ENCODE results near the gene SMIM13. TPM values are rescaled to one million over a fixed set of nuclear protein-coding genes. Genes with fewer than 3 reads are reported as not detected.
"Not testable (repeated sequence)": the region's sequence is repeated elsewhere in the genome, so short reads cannot be mapped to it uniquely, and the experiment has no call there.

Gene SMIM13
- total RNA-seq, 1 experiment from 2014 or later: 18.6 TPM

DNA sequence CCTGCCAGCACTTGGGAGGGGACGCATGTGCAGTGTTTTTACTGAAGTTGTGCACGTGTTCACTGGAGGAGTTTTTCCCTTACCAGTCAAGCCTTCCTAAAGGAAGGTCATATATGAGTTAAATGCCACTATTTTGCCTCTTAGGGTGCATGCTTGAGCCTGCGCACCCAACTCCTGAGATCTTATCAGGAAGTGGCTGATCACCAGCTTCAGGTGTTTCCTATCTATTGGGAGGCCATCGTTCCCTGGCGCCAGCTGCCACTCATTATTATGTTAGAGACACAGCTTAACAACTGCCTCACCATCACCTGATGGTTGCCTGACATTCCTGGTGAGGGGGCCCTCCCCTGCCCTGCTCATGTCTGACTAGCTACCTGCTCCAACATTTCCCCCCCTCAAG, 9.4 kb downstream of the SMIM13 start:
- peaks cover 12% of the 10 kb centered on the region for H3K9me3 ChIP-seq

GRCh38 chr6:11108726-11109125, 15.1 kb downstream of the SMIM13 start:
- DNase-seq: no peak
- Histone ChIP-seq H3K36me3 (peaks cover 14% of the 10 kb centered on the region), H3K9me3 (no peaks in the 10 kb centered on the region), H3K4me3 (no peak overlapping the region), H3K27me3 (no peaks in the 10 kb centered on the region)

More for the DNA sequence above, 9.4 kb downstream of the SMIM13 start:
- H3K4me3 ChIP-seq: no peak overlapping the region
- no peak for DNase-seq
- H3K27me3 ChIP-seq: no peaks in the 10 kb centered on the region
- peaks cover 47% of the 10 kb centered on the region for H3K36me3 ChIP-seq

GRCh38 chr6:11110921-11111768, 17.5 kb downstream of the SMIM13 start, which contains the start of gene ERVFRD-1:
Gene ERVFRD-1, minus strand, starts transcription at chr6:11111725. Its CDS starts 6,415 bp downstream, at chr6:11105310.
- Histone ChIP-seq H3K27me3 (no peaks in the 10 kb centered on the region), H3K9me3 (no peaks in the 10 kb centered on the region), H3K36me3 (peaks cover 14% of the 10 kb centered on the region), H3K4me3 (no peak within 1 kb of the TSS)
- no peak for DNase-seq

- Histone ChIP-seq H3K9me3 (no peaks in the 10 kb centered on the region), H3K27me3 (no peaks in the 10 kb centered on the region), H3K4me3 (no peak overlapping the region), H3K36me3 (peaks cover 12% of the 10 kb centered on the region)
- DNase-seq: no peak
These were observed 18.3 kb downstream of the SMIM13 start for GRCh38 chr6:11111769-11112437.

GRCh38 chr6:11113038-11113437, 19.4 kb downstream of the SMIM13 start:
- no peaks in the 10 kb centered on the region for H3K9me3 ChIP-seq
- H3K4me3 ChIP-seq: no peak overlapping the region
- no peak for DNase-seq
- no peaks in the 10 kb centered on the region for H3K27me3 ChIP-seq
- peaks cover 12% of the 10 kb centered on the region for H3K36me3 ChIP-seq

- peak; percentile 81 for DNase-seq
These were observed 22.3 kb downstream of the SMIM13 start for GRCh38 chr6:11115808-11116536.

GRCh38 chr6:11120271-11121005, 26.8 kb downstream of the SMIM13 start:
- Histone ChIP-seq H3K36me3 (peaks cover 9% of the 10 kb centered on the region), H3K27me3 (no peaks in the 10 kb centered on the region), H3K9me3 (no peaks in the 10 kb centered on the region), H3K4me3 (no peak overlapping the region)
- no peak for DNase-seq

More at GRCh38 chr6:11115808-11116536, 22.3 kb downstream of the SMIM13 start:
- not testable (repeated sequence) for H3K4me3 ChIP-seq, H3K27me3 ChIP-seq, H3K9me3 ChIP-seq, H3K36me3 ChIP-seq

GRCh38 chr6:11121851-11122250, 28.2 kb downstream of the SMIM13 start:
- H3K9me3 ChIP-seq: no peaks in the 10 kb centered on the region
- DNase-seq: no peak
- H3K27me3 ChIP-seq: no peaks in the 10 kb centered on the region
- peaks cover 16% of the 10 kb centered on the region for H3K36me3 ChIP-seq
- H3K4me3 ChIP-seq: no peak overlapping the region

- Histone ChIP-seq H3K36me3 (peaks cover 18% of the 10 kb centered on the region), H3K27me3 (no peaks in the 10 kb centered on the region), H3K4me3 (no peak overlapping the region), H3K9me3 (no peaks in the 10 kb centered on the region)
- DNase-seq: no peak
These were observed 28.7 kb downstream of the SMIM13 start for GRCh38 chr6:11122380-11122779.

GRCh38 chr6:11123978-11124377, 30.3 kb downstream of the SMIM13 start:
- Histone ChIP-seq H3K9me3 (no peaks in the 10 kb centered on the region), H3K27me3 (no peaks in the 10 kb centered on the region)
- no peak for DNase-seq

DNA sequence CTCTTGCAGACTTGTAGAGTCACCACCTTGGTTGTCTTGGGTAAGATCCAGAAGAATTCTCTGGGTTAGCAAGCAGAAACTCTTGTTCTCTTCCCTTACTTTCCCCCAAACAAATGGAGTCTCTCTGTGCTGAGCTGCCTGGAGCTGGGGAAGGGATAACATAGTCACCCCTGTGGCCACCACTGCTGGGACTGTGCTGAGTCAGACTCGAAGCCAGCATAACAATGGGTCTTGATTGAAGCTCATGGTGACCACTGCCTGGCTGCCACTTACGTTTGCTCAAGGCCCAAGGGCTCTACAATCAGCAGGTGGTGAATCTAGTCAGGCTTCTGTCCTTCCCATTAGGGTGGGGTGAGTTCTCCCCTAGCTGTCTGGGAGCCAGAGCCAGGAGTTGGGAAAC, 33.2 kb downstream of the SMIM13 start:
- H3K4me3 ChIP-seq: no peak overlapping the region
- H3K27me3 ChIP-seq: no peaks in the 10 kb centered on the region
- DNase-seq: no peak
- H3K36me3 ChIP-seq: peaks cover 17% of the 10 kb centered on the region
- no peaks in the 10 kb centered on the region for H3K9me3 ChIP-seq

More at GRCh38 chr6:11123978-11124377, 30.3 kb downstream of the SMIM13 start:
- Histone ChIP-seq H3K4me3 (no peak overlapping the region), H3K36me3 (peaks cover 22% of the 10 kb centered on the region)

DNA sequence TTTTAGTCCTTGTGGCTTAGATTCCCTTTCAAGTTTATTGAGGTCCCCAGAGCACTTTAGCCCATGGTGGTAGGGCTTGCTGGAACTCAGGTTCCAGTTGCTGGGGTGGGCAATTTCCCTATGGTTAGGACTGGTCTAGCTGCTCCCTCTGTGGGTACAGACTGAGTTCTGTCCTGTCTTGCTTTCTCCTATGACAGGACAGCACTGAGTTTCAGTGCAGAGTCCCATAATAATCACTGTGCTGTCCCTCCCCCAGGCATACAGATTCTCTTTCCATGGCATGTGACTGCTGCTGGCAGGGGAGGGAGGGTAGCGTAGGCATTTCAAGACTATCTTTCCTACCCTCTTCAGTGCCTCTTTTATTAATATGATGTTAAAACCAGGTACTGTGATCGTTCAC, 35.0 kb downstream of the SMIM13 start:
- no peaks in the 10 kb centered on the region for H3K9me3 ChIP-seq
- no peak for DNase-seq

DNA sequence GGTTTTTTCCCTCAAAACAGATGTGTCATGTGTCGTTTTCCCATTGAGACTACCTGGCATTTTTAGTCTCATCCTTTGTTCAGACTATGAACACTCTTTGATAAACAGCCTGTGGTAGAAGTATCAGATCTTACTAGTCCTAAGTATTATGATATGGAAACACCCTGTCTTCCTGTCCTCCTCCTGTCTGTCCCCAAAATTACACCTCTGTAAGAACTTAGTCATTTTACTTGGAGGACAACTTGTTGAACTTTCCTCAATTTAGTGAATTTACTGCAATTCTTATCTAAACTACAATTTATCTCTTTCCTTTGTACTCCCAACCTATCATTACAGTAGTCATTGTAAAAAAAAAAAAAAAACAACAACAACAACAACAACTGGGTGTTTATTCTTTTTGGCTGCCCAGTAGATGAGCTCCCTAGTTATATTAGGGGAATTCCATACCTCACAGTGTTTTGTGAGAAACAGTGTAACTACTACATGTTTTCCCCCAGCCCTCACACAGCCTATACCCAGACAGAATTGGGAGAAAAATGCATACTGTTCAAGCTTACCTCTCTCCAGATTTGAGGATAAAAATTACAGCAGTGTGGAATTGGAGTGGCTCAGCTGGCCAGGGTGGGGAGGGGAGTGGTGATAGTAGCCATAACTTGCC, 36.4 kb downstream of the SMIM13 start:
- no peak overlapping the region for H3K4me3 ChIP-seq
- H3K36me3 ChIP-seq: peaks cover 20% of the 10 kb centered on the region
- no peak for DNase-seq
- H3K9me3 ChIP-seq: no peaks in the 10 kb centered on the region
- no peaks in the 10 kb centered on the region for H3K27me3 ChIP-seq

More for the DNA sequence above, 35.0 kb downstream of the SMIM13 start:
- H3K36me3 ChIP-seq: peaks cover 17% of the 10 kb centered on the region
- H3K27me3 ChIP-seq: no peaks in the 10 kb centered on the region
- H3K4me3 ChIP-seq: no peak overlapping the region

DNA sequence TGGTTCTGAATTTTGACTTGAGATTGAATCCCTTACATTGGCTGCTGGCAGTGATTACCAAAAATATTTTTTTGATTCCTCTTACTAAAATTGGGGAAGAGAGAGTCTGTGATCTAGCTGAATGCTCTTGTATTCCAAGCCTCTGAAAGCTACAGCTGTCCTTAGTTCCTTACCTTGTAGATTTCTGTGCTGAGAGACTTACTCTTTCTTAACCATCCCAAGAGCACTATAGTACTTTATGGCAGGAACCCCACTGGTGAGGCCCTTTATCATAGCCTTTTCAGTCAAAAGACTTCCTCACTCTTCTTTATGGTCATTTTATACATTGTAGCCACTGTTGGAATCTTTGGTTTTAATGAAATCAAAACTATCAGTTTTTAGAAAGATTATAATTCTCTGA, 37.0 kb downstream of the SMIM13 start:
- H3K9me3 ChIP-seq: no peaks in the 10 kb centered on the region
- no peak for DNase-seq

DNA sequence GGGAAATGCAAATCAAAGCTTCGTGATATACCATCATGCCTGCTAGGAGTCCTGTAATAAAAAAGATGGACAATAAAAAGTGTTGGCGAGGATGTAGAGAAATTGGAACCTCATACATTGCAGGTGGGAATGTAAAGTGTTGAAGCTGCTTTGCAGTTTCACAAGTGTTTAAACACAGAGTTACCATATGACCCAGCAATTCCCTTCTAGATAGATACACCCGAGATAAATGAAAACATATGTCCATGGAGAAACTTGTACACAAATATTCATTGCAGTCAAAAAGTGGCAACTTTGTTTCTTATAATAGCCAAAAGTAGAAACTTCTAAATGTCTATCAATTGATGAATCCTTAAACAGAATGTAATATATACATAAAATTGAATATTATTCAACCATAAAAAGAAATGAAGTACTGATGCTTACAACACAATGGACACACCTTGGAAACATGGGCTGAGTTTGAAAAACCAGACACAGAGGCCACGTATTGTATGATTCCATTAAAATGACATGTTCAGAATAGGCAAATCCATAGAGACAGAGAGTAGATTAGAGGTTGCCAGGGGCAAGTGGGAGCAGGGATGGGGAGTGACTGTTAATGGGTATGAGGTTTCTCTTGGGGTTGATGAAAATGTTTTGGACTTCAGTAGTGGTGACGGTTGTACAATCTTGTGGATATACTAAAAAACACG, 38.7 kb downstream of the SMIM13 start:
- no peaks in the 10 kb centered on the region for H3K27me3 ChIP-seq
- DNase-seq: no peak

More for the DNA sequence above, 37.0 kb downstream of the SMIM13 start:
- peaks cover 25% of the 10 kb centered on the region for H3K36me3 ChIP-seq
- H3K4me3 ChIP-seq: no peak overlapping the region
- no peaks in the 10 kb centered on the region for H3K27me3 ChIP-seq

More for the DNA sequence above, 38.7 kb downstream of the SMIM13 start:
- Histone ChIP-seq H3K36me3 (peaks cover 28% of the 10 kb centered on the region), H3K9me3 (no peaks in the 10 kb centered on the region), H3K4me3 (no peak overlapping the region)
